Uterus (tissue), 2 donors: ENCODE data around the gene DSC3.

Experiments used
- POLR2A ChIP-seq, 2 donors: fragments of 450-650 bp; IDR thresholded peaks; one replicate each; pipeline ENCODE4 v1.6.1; 2016; ENCODE audit warnings: antibody characterized with exemption in 2 of 2, mild to moderate bottlenecking in 1 of 2, moderate library complexity in 1 of 2
- TF ChIP-seq, protein P1 (sequence below), 4 experiments: fragments of 200-600 bp in 2 of 4; fragments of 450-650 bp in 2 of 4; sonication (generic) in 2 of 4; IDR thresholded peaks; one replicate each; pipeline ENCODE4 v1.5.1; 2016 to 2019; ENCODE audit warnings: antibody characterized with exemption in 4 of 4, mild to moderate bottlenecking in 2 of 4, moderate library complexity in 1 of 4

DNA sequence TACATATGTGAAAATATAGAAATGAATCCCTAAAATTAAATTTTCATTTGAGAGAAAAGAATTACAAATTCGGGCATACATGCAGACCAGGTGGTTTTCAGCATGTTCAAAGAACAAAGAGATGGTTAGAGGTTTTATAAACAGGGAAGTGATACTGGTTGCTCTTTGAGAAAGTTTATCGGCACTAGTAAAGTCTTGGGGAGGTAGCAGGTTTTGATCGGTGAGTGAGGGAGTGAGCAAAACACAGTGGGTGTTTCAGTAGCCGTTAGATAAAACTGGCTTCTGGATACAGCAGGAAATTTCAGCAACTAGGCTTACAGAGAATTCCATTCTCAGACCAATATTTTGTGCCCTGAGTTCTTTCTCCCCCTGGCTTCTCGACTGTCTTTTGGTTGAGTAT, 51.1 kb downstream of the DSC3 start:
- TF ChIP-seq, protein P1, sequence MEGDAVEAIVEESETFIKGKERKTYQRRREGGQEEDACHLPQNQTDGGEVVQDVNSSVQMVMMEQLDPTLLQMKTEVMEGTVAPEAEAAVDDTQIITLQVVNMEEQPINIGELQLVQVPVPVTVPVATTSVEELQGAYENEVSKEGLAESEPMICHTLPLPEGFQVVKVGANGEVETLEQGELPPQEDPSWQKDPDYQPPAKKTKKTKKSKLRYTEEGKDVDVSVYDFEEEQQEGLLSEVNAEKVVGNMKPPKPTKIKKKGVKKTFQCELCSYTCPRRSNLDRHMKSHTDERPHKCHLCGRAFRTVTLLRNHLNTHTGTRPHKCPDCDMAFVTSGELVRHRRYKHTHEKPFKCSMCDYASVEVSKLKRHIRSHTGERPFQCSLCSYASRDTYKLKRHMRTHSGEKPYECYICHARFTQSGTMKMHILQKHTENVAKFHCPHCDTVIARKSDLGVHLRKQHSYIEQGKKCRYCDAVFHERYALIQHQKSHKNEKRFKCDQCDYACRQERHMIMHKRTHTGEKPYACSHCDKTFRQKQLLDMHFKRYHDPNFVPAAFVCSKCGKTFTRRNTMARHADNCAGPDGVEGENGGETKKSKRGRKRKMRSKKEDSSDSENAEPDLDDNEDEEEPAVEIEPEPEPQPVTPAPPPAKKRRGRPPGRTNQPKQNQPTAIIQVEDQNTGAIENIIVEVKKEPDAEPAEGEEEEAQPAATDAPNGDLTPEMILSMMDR (IDR thresholded peaks at IDR 0.05): no peak
- no peak for TF ChIP-seq POLR2A (IDR thresholded peaks at IDR 0.05)
